GM12875 (cell line): ENCODE data around the gene RPS15.

ENCODE experiments used
- H3K4me3 ChIP-seq: one replicate; pipeline ENCODE4 v1.5.1; 2011; ENCODE audit warnings: low read depth, low read length, control low read depth
- CTCF ChIP-seq: IDR thresholded peaks from 2 replicates; pipeline ENCODE4 v1.5.1; 2011; ENCODE audit warnings: low read depth, mild to moderate bottlenecking, control low read depth, inconsistent platforms, low read length, moderate library complexity, borderline replicate concordance; ENCODE audit not compliant: insufficient read depth

Gene RPS15

GRCh38 chr19:1422360-1422759, 15.8 kb upstream of the RPS15 start:
- no peak overlapping the region for H3K4me3 ChIP-seq
- no peak for TF ChIP-seq CTCF

- TF ChIP-seq CTCF, result no peak
Measured at GRCh38 chr19:1422943-1423342, 15.3 kb upstream of the RPS15 start.

GRCh38 chr19:1423436-1424191, 14.6 kb upstream of the RPS15 start:
- H3K4me3 ChIP-seq, result no peak overlapping the region
- TF ChIP-seq CTCF, result no peak

More at GRCh38 chr19:1422943-1423342, 15.3 kb upstream of the RPS15 start:
- H3K4me3 ChIP-seq, result no peak overlapping the region

GRCh38 chr19:1424192-1424955, 13.8 kb upstream of the RPS15 start:
- no peak for TF ChIP-seq CTCF
- no peak overlapping the region for H3K4me3 ChIP-seq

GRCh38 chr19:1425102-1425837, 12.9 kb upstream of the RPS15 start:
- TF ChIP-seq CTCF, result no peak
- H3K4me3 ChIP-seq, result no peak overlapping the region

GRCh38 chr19:1425902-1426301, 12.3 kb upstream of the RPS15 start:
- TF ChIP-seq CTCF, result no peak
- no peak overlapping the region for H3K4me3 ChIP-seq

- H3K4me3 ChIP-seq, result no peak overlapping the region
- TF ChIP-seq CTCF, result no peak
Measured at GRCh38 chr19:1426736-1427135, 11.5 kb upstream of the RPS15 start.
